Heart left ventricle (tissue), 13 donors: ENCODE data around the gene MIEN1.

Source experiments
- CTCF ChIP-seq, 12 donors: fragments of 200-600 bp; sonication (generic) in 4 of 12; IDR thresholded peaks; one replicate each; pipeline versions ENCODE4 v1.5.0 to v1.8.0; 2018 to 2022; ENCODE audit warnings: antibody characterized with exemption in 12 of 12, mild to moderate bottlenecking in 5 of 12
- POLR2A ChIP-seq, 2 donors: fragments of 450-650 bp; IDR thresholded peaks; one replicate each; pipeline ENCODE4 v1.6.1; 2017; ENCODE audit warnings: antibody characterized with exemption in 2 of 2, mild to moderate bottlenecking in 2 of 2, moderate library complexity in 2 of 2
- donor health status: ischemic (EF 13 %, LVEDD 7.1; RV severe dilation, severe dysfunction).
- donor health status: DM: no; HTN: yes; CAD: no.
- donor health status: DM: no; HTN: no; CAD: no.
- donor health status: ischemic (EF 25% LVEDD 6.9; RV normal size, moderate dysfunction).
- donor health status: ischemic (EF 25% LVEDD 5.7; RV mildly dilated, moderate dysfunction).
- donor health status: ischemic (EF 35%, LVEDD 5.7; RV mildly dilated, moderate dysfunction).
- donor health status: nonischemic (EF 11% LVEDD 7.7; RV severe dilation, severe dysfunction).
- donor health status: DM: yes; HTN: yes; CAD: no.
- donor health status: PGD.
- donor health status: ischemic (EF 29% LVEDD 5.4; RV normal size, mild dysfunction).
- donor health status: nonischemic (EF 23%, LVEDD 6.1; RV moderate dilation, normal function).

- TF ChIP-seq CTCF (IDR thresholded peaks at IDR 0.05) (no peak), POLR2A (IDR thresholded peaks at IDR 0.05) (no peak)
Observed at GRCh38 chr17:39694593-39694992, 35.7 kb downstream of the MIEN1 start.
